IPS-20b (cell line): ENCODE measurements around the gene CDK14.

Experiments
- H3K27ac ChIP-seq: one replicate; pipeline ENCODE4 v1.5.1; 2013; ENCODE audit warnings: low read length
- H3K27me3 ChIP-seq: 2 replicates; pipeline ENCODE4 v1.6.1; 2013; ENCODE audit warnings: mild to moderate bottlenecking, low read length, inconsistent platforms; ENCODE audit not compliant: insufficient read depth
- H3K36me3 ChIP-seq: 2 replicates; pipeline ENCODE4 v1.6.1; 2013; ENCODE audit warnings: low read depth, mild to moderate bottlenecking, inconsistent platforms, low read length, moderate library complexity; ENCODE audit not compliant: insufficient read depth
- H3K4me1 ChIP-seq: 2 replicates; pipeline ENCODE4 v1.6.1; 2013; ENCODE audit warnings: mild to moderate bottlenecking, control low read depth, inconsistent platforms, low read length, moderate library complexity; ENCODE audit not compliant: insufficient read depth
- H3K4me3 ChIP-seq: 2 replicates; pipeline ENCODE4 v1.5.1; 2013; ENCODE audit warnings: mild to moderate bottlenecking, low read length, inconsistent platforms
- H3K9ac ChIP-seq: 2 replicates; pipeline ENCODE4 v1.6.1; 2013; ENCODE audit warnings: low read depth, mild to moderate bottlenecking, inconsistent platforms, low read length, moderate library complexity
- H3K9me3 ChIP-seq: 2 replicates; pipeline ENCODE4 v1.6.1; 2013; ENCODE audit warnings: mild to moderate bottlenecking, low read depth, low read length, inconsistent platforms; ENCODE audit not compliant: insufficient read depth

CDK14 gene

DNA sequence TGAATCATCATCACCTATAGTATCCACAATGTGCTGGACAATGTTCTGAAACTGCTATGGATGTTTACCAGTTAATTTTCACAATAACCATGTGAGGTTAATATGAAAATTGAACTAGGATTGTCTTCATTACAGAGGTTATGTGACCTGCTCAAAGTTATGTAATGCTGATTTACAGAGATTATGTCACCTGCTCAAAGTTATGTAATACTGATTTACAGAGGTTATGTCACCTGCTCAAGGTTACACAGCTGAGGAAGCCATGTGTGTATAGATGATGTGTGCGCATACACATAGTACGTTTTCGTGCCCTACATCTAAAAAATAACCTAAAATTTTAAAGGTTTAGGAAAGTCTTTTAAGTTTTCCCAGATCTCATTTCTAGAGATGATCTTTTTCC is 298.0 kb downstream of the CDK14 start:
- no peak overlapping the region for H3K4me3 ChIP-seq
- H3K4me1 ChIP-seq = 0 out of 2 replicates have a peak, but pooled peaks cover 4% of the 10 kb centered on the region
- no peaks in the 10 kb centered on the region for H3K36me3 ChIP-seq
- no peaks in the 10 kb centered on the region for H3K9me3 ChIP-seq
- H3K9ac ChIP-seq = no peak overlapping the region
- H3K27me3 ChIP-seq = no peaks in the 10 kb centered on the region
- no peak overlapping the region for H3K27ac ChIP-seq

DNA sequence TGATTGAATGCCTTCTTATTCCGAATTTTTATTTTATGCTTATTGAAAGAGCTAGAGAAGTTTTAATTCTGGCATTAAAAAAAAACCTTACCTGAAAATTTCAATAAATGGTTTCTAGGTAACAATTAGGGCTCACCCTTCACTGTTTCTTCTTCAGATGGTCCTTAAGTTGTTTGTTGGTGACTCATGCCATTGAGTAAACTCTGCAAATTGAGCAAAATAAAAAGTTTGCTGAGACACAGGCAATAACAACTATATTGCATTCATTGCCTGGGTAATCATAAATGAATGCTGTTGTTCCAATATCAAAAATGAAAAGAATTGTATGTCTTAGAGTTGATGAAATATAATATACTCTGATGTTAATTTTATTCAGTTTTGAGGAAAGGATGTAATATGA is 300.3 kb downstream of the CDK14 start:
- Histone ChIP-seq H3K4me1 (0 out of 2 replicates have a peak, but pooled peaks cover 4% of the 10 kb centered on the region), H3K36me3 (no peaks in the 10 kb centered on the region), H3K4me3 (no peak overlapping the region), H3K9ac (no peak overlapping the region), H3K27me3 (no peaks in the 10 kb centered on the region), H3K9me3 (no peaks in the 10 kb centered on the region), H3K27ac (no peak overlapping the region)

DNA sequence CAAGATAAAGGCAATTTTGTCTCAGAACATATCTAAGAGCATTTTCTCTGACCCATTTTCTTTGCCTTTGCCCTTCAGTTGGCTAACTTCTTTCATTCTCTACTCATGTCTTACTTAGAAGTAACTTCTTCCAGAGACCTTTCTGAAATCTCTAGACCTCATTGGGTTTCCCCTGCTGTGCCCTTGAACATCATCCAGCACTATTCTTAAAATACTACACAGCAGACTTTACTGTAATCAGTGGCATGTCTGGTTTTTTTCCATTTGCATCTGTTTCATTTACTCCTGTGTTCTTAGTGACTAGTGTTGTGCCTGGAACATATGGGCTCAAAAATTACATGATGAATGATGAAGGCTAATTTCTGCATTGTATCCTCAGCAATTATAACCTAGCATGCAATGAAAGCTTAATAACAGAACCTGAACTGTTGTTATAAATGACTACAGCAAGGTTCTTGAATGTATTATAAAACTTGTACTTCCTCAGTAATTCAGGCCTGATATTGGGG is 301.9 kb downstream of the CDK14 start:
- no peak overlapping the region for H3K9ac ChIP-seq

DNA sequence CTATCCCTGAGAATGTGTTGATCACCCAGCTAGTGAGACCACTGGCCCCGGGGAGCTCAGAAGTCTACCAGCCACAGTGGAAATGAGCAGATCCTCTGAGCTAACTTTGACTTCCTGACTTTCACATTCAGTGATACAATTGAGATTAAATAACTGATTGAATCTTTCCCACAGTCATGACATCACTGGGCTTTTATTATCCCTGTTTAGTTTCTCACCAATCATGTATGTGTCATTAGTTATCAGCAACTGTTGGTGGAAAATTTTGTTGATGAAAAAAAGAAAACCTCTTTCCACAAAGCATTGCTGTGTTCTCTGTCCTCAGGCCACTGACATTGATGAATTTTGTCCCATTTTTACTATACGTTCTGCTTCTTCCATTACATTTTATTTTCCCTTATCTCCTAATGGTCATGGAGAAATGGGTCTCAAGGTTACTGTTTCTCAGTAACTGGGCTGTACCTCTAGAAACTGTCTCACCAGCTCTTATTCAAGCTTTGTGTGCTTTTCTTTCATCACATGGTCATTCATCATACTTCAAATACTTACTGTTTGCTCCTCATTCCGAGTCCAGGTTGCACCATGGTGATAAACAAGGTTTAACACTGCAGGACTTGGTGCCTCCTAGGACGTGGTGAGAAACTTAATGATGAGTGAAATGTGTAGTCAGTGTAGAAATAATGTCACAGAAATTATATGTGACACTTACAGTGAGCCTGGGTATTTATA is 304.7 kb downstream of the CDK14 start:
- Histone ChIP-seq H3K27ac (no peak overlapping the region), H3K36me3 (no peaks in the 10 kb centered on the region)

More for the DNA sequence above, 301.9 kb downstream of the CDK14 start:
- Histone ChIP-seq H3K27ac (no peak overlapping the region), H3K36me3 (no peaks in the 10 kb centered on the region), H3K4me3 (no peak overlapping the region), H3K9me3 (no peaks in the 10 kb centered on the region), H3K27me3 (no peaks in the 10 kb centered on the region), H3K4me1 (no peaks in the 10 kb centered on the region)

DNA sequence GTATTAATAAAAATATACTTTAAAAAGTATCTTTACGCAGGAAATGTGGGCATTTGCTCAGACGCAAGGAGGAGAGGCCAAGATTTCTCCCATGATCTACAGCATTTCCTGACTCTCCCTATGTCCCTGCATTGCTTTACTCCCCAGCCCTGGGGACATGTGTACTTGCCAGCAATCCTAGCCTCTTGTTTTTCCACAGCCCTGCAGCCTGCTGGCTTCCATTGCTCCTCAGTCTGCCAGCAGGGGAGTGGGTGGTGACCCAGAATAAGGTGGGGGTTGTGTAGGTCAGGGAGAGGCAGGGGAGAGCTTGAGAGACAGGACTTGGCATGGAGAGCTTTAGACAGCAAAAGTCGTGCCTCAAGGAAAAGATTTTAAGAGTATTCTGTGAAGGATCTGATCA is 307.7 kb downstream of the CDK14 start:
- 0 out of 2 replicates have a peak, but pooled peaks cover 3% of the 10 kb centered on the region for H3K4me1 ChIP-seq
- H3K27ac ChIP-seq = no peak overlapping the region
- no peak overlapping the region for H3K4me3 ChIP-seq
- H3K27me3 ChIP-seq = no peaks in the 10 kb centered on the region
- no peaks in the 10 kb centered on the region for H3K9me3 ChIP-seq
- no peaks in the 10 kb centered on the region for H3K36me3 ChIP-seq
- H3K9ac ChIP-seq = no peak overlapping the region

More for the DNA sequence above, 304.7 kb downstream of the CDK14 start:
- 0 out of 2 replicates have a peak, but pooled peaks cover 3% of the 10 kb centered on the region for H3K4me1 ChIP-seq
- H3K27me3 ChIP-seq = no peaks in the 10 kb centered on the region
- no peaks in the 10 kb centered on the region for H3K9me3 ChIP-seq
- no peak overlapping the region for H3K4me3 ChIP-seq
- H3K9ac ChIP-seq = no peak overlapping the region

DNA sequence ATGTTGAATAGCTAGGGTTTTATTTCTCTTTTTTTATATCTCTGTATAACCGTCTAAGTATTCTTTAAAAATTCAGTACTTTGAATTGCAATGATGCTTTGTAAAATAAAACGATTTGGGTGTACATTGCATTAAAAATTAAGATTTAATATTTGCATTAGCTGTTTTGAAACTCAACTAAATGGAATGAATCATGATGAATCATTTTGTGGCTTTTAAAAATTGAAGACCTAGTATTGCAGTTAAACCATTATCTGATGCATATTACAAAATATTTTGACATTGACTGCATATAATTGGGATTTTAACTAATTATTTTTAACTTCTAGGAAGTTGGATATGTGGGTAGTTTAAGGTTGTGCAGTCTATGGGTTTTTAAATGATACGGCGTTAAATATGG is 314.0 kb downstream of the CDK14 start:
- Histone ChIP-seq H3K27ac (no peak overlapping the region), H3K9ac (no peak overlapping the region), H3K36me3 (no peaks in the 10 kb centered on the region), H3K4me1 (no peaks in the 10 kb centered on the region), H3K4me3 (no peak overlapping the region), H3K9me3 (no peaks in the 10 kb centered on the region), H3K27me3 (no peaks in the 10 kb centered on the region)

DNA sequence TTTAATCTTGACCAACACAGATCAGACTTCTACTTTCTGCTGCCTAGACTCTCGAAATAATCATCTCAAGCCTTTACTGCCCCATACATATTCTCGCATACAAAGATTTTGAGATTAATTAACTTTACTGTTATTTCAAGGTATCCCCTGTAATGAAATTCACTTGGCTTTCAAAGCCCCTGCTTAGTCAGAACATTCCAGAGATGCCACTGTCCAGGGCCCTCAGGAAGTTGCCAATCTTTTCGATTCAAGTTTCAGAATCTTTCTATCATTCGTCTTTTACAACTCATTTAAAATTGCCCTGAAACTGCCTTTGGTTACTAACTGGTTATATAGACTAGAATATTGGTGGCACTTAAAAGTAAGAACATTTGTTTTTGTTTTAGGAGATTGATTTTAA is 320.2 kb downstream of the CDK14 start:
- Histone ChIP-seq H3K9me3 (no peaks in the 10 kb centered on the region), H3K9ac (no peak overlapping the region), H3K27me3 (no peaks in the 10 kb centered on the region), H3K4me3 (no peak overlapping the region), H3K36me3 (no peaks in the 10 kb centered on the region), H3K27ac (no peak overlapping the region), H3K4me1 (no peaks in the 10 kb centered on the region; the same call in 1 of the 2 replicates)

DNA sequence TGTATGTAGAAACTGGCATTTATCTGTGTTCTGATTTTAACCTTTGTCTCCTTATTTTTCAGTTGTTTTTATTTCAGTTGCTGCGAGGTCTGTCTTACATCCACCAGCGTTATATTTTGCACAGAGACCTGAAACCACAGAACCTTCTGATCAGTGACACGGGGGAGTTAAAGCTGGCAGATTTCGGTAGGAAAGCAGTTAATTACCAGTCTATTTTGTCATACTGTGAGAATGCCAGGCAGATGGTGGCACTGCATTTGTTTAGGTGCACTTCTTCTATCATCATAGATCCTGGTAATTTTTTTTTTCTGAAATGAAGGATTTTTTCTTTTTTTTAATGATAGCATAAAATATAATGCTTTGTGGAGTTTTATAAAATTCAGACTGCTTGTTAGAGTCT is 321.4 kb downstream of the CDK14 start:
- Histone ChIP-seq H3K4me1 (peaks cover 7% of the 10 kb centered on the region; the same call in 1 of the 2 replicates), H3K27ac (no peak overlapping the region), H3K27me3 (no peaks in the 10 kb centered on the region), H3K9me3 (no peaks in the 10 kb centered on the region), H3K36me3 (no peaks in the 10 kb centered on the region), H3K4me3 (no peak overlapping the region), H3K9ac (no peak overlapping the region)

DNA sequence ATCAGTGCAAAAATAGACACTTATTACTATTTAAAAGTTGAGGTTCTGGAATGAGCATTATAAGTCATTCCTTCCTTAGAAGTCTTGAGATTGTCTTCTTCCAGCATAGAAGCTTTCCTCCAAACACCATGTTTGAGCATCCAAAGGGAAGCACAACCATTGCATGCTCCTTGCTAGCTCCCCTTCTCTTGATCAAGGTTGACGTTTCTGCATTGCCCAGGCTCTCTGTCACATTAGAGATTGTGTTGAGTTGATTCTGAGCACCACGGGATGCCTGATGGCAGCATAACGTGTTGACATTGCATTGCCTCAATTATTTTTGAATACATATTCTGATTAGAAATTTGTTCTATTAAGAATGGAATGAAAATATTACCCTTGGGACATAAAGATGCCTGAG is 322.2 kb downstream of the CDK14 start:
- H3K9ac ChIP-seq = no peak overlapping the region
- no peak overlapping the region for H3K4me3 ChIP-seq
- H3K27ac ChIP-seq = no peak overlapping the region
- H3K9me3 ChIP-seq = no peaks in the 10 kb centered on the region
- H3K27me3 ChIP-seq = no peaks in the 10 kb centered on the region
- H3K36me3 ChIP-seq = no peaks in the 10 kb centered on the region
- H3K4me1 ChIP-seq = peaks cover 7% of the 10 kb centered on the region; the same call in 1 of the 2 replicates

DNA sequence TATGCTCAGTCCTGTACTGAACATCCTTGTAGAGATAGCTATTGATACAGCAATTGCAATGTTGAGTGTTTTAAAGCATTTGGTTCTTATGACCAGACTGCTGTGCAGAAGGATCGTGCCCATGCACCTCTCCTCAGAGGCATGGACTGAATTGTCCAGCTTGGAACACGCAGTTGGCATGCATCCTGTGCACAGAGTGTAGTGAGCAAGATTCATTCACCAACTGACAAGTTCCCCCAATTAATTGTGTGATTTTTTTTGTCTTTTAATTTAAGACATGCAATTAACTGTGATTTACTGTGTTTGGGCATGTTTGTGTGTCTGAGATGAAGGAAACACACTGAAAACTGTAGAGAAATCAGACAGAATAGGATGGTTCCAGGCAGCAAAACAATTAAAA is 323.7 kb downstream of the CDK14 start:
- H3K4me1 ChIP-seq = peaks cover 7% of the 10 kb centered on the region; the same call in 1 of the 2 replicates
- no peaks in the 10 kb centered on the region for H3K9me3 ChIP-seq
- no peaks in the 10 kb centered on the region for H3K36me3 ChIP-seq
- no peak overlapping the region for H3K9ac ChIP-seq
- H3K27ac ChIP-seq = no peak overlapping the region
- no peaks in the 10 kb centered on the region for H3K27me3 ChIP-seq
- no peak overlapping the region for H3K4me3 ChIP-seq

DNA sequence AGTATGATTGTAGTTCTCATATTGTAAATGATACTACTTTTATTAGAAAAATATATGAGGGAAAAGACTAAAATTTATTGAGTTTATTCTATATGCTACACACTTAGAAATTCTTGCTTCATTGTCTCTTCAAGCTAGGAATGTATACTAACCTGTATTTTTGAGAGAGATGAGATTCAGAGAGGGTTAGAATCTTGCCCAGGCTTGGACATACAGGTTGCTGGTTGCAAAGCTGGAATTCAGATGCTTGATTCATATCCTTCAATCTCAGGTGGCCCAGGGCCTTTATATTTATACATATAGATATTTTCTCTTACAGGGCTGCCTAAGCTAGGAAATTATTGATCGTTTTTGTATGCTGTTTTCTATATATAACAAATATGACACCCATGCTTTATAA is 324.2 kb downstream of the CDK14 start:
- Histone ChIP-seq H3K9ac (no peak overlapping the region), H3K4me3 (no peak overlapping the region), H3K4me1 (peaks cover 7% of the 10 kb centered on the region; the same call in 1 of the 2 replicates), H3K27ac (no peak overlapping the region), H3K36me3 (no peaks in the 10 kb centered on the region), H3K27me3 (no peaks in the 10 kb centered on the region), H3K9me3 (no peaks in the 10 kb centered on the region)

DNA sequence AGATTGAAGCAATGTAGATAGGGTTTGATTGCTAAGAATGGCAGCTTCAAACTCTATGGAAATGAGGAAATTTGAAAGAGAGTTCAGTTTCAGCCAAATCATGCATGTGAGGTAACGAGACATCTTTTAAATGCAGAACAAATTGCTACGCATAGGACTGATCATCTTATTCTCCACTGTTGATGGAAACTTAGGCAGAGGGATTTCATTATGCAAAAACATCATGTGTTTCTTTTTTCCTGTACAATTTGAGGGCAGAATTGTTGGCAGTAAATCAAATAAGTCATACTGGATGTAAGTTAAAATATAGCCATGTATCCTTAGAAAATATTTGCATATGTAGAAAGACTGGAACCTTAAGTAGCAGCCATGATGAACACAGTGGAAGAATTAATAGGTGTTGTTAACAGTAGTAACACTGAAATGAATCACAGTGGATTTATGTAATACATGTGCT is 327.4 kb downstream of the CDK14 start:
- Histone ChIP-seq H3K9ac (no peak overlapping the region), H3K27ac (no peak overlapping the region), H3K36me3 (no peaks in the 10 kb centered on the region), H3K4me1 (peaks cover 7% of the 10 kb centered on the region; the same call in 1 of the 2 replicates), H3K27me3 (no peaks in the 10 kb centered on the region), H3K9me3 (no peaks in the 10 kb centered on the region), H3K4me3 (no peak overlapping the region)
